HG02798 (cell line): ENCODE data around the gene THOC5.
"Not testable (repeated sequence)": the region's sequence is repeated elsewhere in the genome, so short reads cannot be mapped to it uniquely, and the experiment has no call there.

Source experiments
- ATAC-seq: cut with Tn5 transposase; IDR thresholded peaks from one replicate; pipeline ENCODE4 v1.9.1; 2021; ENCODE audit warnings: mild to moderate bottlenecking; ENCODE audit not compliant: unreplicated experiment, poor library complexity

Gene THOC5

DNA sequence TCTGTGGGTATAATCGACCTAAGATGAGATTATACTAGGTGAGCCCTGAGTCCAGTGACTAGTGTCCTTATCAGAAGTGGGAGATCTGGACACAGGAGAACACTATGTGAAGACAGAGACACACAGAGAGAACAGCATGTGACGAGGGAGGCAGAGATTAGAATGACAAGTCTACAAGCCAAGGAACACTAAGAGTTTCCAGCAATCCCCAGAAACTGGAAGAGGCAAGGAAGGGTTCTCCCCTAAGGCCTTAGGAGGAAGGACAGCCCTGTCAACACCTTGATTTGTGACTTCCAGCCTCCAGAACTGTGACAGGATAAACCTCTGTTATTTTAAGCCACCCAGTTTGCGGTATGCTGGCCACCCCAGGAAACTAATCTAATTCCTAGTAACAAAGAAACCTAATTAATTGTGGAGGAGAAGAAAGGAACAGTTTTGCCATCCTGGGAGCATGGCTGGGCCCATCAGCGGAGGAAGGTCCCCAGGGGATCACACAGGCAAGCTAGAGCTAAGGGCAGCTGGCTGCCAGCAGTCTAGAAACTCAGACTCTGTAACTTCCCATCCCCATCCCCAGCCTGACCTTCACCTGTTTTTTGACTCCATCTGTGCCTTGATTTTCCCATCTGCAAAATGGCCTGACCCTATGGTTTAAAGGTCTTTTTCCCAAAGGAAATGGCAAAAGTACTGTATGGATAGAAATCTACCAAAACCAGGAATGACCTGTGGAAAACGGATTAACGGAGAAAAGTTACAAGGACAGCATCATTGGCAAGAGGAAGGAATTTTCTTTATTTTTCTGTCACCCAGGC, 10.3 kb upstream of the THOC5 start:
- ATAC-seq = no peak

DNA sequence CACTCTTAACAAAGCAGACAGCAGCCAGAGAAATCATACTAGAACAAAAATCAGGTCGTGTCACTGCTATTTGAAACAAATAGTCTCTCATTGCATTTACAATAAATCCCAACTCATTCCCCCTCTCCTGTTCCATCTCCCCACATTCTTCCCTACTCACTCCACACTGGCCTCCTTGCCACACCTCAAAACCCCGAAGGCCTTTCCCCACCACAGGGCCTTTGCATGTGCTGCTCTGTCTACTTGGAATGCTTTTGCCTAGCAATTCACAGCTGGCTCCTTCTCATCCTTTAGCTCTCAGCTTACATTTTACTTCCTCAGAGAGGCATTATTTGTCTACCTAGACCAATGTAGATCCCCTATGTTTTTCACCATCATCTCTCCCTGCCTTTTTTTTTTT, 6.3 kb upstream of the THOC5 start:
- ATAC-seq = no peak

DNA sequence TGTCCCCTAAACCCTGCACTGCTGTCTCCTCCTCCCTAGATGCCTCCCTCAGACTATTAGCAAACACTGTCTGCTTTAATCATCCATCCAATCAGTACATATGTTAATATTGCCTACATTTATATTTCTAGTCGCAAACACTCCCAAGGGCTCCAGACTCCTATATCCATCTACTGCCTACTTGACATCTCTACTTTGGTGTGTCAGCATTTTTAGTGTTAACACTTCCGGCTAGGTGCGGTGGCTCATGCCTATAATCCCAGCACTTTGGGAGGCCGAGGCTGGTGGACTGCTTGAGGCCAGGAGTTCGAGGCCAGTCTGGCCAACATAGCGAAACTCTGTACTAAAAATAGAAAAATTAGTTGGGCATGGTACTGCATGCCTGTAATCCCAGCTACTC, 5.5 kb upstream of the THOC5 start:
- ATAC-seq = no peak

DNA sequence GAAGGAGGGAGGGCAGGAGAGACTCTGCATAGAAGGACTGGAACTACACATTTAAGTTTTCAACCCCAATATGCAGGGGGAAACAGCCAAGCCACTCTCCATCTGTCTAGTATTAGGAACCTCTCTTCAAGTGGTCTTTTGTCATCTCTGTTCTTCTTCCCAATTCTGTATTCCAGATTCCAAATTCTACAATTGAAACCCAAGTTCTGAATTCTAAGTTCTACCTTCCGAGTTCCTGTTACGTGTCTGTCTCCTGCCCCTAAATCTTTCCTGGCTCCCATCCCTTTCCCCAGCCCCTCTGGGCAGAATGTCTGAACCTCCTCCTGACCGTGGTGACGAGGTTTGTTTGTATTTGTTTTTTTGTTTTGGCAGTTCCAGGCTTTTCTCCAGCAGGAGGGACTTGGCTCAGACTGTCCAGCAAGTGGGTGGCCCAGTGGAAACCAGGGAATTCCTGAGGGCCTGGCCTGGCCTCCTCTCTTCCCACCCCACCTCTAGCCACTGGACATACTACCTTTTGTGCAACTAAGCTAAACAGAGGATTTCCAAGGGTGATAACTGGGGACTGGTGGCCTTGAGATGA, 1.6 kb upstream of the THOC5 start:
- no peak for ATAC-seq

GRCh38 chr22:29552357-29552756, 1.2 kb downstream of the THOC5 start:
- ATAC-seq = not testable (repeated sequence)

- no peak for ATAC-seq
Measured at GRCh38 chr22:29550005-29550404, 3.6 kb downstream of the THOC5 start.

DNA sequence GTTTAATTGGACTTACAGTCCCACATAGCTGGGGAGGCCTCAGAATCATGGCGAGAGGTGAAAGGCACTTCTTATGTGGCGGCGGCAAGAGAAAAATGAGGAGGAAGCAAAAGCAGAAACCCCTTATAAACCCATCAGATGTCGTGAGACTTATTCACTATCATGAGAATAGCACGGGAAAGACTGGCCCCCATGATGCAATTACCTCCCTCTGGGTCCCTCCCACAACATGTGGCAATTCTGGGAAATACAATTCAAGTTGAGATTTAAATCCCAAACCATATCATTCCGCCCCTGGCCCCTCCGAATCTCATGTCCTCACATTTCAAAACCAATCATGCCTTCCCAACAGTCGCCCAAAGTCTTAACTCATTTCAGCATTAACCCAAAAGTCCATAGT, 8.5 kb downstream of the THOC5 start:
- not testable (repeated sequence) for ATAC-seq

- no peak for ATAC-seq
Measured at GRCh38 chr22:29541845-29542244, 11.7 kb downstream of the THOC5 start.

- ATAC-seq = no peak
Measured at GRCh38 chr22:29539105-29539504, 14.5 kb downstream of the THOC5 start.

DNA sequence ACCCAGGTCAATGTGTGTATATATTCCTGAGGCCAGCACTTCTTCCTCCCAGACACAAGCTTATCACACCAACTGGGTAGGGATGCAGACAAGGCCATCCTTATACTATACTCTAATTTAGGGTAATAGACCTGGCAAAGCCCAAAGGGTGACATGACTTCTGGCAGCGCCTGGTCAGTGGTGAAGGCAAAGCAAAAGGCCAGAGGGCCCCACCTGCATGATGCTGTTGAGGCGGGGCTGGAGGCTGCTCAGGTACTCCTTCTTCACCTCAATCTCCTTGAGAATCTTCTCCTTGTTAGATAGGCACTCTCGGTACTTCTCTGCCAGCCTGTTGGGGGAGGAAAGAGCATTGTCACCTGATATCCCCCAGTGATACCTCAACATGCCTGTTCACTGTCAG, 17.1 kb downstream of the THOC5 start:
- ATAC-seq = no peak

DNA sequence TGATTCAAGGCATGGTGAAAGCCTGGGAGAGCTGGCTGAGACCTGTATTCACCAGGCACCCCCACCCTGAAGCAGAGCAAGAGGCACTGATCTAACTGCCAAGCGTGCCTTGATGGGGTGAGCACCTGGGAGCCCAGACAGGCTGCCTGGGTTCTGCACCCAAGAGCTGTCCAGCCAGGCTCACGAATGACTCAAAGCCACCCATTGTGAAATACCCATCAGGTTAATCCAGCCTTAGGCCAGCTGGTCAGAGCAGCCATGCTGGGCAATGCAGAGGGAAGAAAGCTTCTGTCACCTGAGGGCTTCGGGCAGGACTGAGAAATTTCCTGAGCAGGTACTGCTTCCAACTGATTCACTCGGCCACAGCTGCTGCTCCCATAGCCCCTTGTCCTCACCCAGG, 22.1 kb downstream of the THOC5 start:
- no peak for ATAC-seq

DNA sequence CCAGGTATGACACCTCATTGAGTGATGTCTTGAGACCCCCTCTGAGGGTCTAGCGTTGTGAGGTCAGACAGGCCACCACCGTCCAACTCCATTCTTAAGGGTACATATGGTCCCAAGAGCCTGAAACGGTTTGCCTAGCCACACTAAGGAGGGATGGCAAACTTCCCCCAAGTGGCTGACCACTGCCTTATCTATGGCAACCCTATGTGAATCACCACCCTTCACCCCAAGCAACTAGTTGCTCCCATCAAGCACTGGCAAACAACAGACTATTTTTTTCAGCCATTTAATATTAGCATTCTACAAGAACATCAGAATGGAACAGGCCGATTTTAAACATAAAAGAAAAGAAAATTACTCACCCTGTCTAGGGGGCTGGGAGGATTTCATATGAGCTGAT, 22.8 kb downstream of the THOC5 start:
- no peak for ATAC-seq

DNA sequence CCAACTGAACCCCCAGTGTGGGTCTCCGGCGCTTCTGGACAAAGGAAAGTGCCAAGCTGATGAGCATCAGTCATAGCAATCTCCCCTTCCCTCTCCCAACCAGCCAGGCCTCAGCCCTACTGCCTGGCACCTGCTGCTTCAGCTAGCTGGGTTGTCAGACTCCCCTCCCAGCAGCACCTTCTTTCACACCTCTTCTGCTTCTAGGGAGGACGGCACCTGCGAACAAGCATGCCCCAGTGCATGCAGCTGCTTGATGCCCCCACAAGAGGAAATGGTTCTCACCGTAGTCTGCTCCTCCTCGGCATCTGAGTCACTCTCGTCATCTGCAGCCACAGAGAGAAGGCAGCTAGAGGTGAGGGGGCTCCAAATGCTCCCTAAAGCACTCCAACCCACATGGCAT, 25.4 kb downstream of the THOC5 start:
- ATAC-seq = no peak

DNA sequence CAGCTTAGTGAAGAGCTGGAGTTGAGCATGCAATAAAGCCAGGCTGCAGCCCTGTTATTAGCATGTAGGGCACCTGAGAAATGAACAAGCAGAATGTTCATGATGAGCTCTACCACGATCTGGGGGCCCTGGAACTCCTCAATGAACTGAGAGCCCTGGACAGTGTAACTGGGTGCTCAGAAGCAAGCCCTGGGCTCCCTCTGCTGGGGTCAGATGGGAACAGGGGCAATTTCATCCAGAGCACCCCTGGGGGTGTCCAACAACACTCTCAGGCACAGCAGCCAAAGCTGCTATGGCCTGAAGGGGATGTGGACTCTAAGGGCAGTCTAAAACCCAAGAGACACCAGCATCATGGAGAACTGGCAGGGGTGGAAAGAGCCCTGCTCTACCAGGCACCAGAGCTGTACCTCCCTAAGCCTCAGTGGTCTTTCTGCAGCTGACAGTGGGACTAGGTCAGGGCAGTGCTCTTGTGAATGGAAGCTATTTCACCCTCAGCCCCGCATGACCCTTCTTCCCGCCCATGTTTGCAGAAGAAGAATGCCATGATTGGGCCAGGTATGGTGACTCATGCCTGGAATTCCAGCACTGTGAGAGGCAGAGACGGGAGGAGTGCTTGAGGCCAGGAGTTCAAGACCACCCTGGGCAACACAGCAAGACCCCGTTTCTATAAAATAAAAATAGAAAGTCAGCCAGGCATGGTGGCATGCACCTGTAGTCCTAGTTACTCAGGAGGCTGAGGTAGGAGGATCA, 28.9 kb downstream of the THOC5 start:
- ATAC-seq = no peak

DNA sequence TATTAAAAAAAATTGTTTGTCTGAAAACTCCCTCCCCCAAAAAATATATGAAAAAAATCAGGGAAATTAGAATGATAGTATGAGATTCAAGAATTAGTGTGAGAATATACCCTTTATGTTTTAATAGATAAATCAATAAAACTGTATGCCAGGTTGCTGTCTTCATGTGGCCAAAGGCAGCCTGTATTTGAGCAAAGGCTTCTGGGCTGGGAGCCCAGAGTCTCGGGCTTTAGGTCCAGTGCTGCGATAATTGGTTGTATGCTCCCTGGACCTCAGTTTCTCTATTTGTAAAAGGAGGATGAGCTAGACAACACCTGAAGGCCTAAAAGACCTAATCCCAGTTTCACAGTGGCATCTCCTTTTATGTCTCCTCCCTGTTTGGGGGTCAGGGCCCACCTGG, 29.8 kb downstream of the THOC5 start:
- no peak for ATAC-seq

GRCh38 chr22:29521526-29521925, 32.0 kb downstream of the THOC5 start:
- no peak for ATAC-seq

DNA sequence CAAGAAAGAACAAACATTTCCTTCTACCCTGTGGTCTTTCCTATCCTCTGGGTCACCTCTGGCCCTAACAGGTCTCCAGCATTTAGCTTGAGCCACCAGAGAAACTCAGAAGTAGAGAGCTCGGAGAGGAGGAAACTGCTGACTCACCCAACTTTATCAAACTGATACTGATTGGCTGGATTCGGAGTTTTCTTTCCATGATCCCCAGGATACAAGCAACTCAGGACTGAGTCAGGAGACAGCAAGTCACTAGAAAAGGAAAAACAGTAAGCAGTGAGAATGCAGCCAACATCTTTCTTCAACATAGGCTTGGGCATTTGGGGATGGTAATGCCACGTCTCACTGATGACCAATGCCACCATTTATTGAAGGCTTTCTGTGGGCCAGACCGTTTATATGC, 32.7 kb downstream of the THOC5 start:
- no peak for ATAC-seq

DNA sequence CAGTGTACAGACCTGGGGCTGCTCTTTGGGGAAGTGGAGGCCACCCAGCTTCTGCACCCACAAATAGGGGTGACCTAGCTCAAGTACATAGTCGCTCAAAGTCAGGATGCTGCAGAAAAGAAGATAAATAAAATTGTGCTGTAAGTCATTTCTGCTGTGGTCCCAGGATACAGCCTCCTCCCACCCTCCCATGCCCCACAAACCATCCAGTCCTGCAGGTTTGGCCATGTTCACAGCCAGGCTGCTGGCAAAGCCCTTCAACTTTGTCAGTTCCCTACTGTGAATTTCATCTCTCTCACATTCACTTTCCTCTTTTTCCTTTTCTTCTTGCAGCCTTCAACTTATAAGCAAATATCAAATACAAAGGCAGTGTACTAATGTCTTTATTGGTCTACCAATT, 33.6 kb downstream of the THOC5 start:
- no peak for ATAC-seq

- no peak for ATAC-seq
Measured at GRCh38 chr22:29518427-29518826, 35.1 kb downstream of the THOC5 start.

DNA sequence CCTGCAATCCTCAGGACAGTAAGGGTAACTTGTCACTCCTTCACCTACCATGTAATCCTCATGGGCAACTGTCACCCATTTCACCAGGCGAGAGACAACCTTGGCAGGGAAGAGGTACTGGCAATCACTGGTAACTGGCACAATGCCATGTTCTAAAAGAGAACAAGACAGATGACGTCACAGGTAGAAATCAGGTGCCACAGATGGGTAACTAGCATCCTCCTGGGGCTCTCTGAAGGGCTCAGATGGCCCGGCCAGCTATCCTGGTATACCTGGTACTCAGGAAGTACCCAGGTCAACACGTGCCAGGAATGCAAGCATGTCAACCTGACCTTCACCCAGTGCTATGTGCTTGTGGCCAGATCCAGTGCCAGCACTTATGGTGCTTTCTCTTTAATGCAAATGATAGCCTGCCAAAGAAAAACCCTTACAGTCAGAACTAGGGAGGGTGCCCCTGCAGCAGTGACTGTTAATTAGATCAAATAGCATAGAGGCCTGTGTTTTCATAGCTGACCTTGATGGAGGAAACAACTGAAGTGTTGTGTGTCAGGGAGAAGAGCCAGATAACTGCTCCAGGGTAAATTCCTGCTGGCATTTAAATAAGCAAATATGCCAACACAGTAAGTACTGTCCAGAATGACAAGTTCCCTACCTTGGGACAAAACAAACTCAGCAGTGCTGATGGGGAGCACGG, 36.2 kb downstream of the THOC5 start:
- no peak for ATAC-seq

DNA sequence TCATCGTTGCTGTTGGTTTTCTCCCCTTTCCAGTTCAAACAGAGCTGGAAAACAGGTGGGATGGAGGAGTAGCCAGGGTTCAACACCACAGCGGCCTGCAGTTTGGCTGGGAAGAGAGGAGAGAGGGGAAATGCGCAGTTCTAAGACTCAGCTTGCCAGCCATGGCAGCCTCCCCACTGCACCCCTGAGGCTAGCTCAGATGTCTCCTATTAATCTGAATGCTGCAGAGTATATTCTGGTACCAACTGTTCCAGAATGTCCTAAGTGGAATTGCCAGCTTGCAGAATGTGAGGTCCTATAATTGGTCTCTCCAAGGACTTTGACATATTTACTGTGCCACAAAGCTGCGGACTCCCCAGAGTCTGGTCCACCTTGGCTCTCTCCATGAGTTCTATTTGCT, 41.5 kb downstream of the THOC5 start:
- ATAC-seq = no peak
